Uterus (tissue), 4 donors: ENCODE results near the gene GPX2. TPM values are rescaled to one million over a fixed set of nuclear protein-coding genes. Genes with fewer than 3 reads are reported as not detected.

Experiments
- DNase-seq, 2 donors: peaks; one replicate each; pipeline ENCODE4 v3.0.0-alpha.2; 2019 to 2020
- H3K27ac ChIP-seq, 2 donors: fragments of 200-600 bp; sonication (generic); 1 replicate in 1 of 2; 2 replicates in 1 of 2; pipeline ENCODE4 v1.5.1; 2016 to 2018
- H3K27me3 ChIP-seq, 2 donors: fragments of 200-600 bp; sonication (generic); one replicate each; pipeline ENCODE4 v1.5.1; 2018 to 2019; ENCODE audit warnings: control low read depth in 1 of 2
- H3K36me3 ChIP-seq, 2 donors: fragments of 200-600 bp; sonication (generic); one replicate each; pipeline ENCODE4 v1.5.1; 2019; ENCODE audit warnings: control low read depth in 1 of 2
- H3K4me1 ChIP-seq, 2 donors: fragments of 200-600 bp; sonication (generic); one replicate each; pipeline ENCODE4 v1.5.1; 2018 to 2019; ENCODE audit warnings: control low read depth in 1 of 2
- H3K4me3 ChIP-seq, 2 donors: fragments of 200-600 bp; sonication (generic); 1 replicate in 1 of 2; 2 replicates in 1 of 2; pipeline ENCODE4 v1.5.1; 2018 to 2019; ENCODE audit warnings: mild to moderate bottlenecking in 1 of 2
- H3K9me3 ChIP-seq, 2 donors: fragments of 200-600 bp; sonication (generic); one replicate each; pipeline ENCODE4 v1.5.1; 2019; ENCODE audit warnings: control low read depth in 1 of 2
- POLR2A ChIP-seq, 2 donors: fragments of 450-650 bp; IDR thresholded peaks; one replicate each; pipeline ENCODE4 v1.6.1; 2016; ENCODE audit warnings: antibody characterized with exemption in 2 of 2, mild to moderate bottlenecking in 1 of 2, moderate library complexity in 1 of 2
- intact Hi-C: fragments of 100-400 bp; cut with DNase I; formaldehyde crosslinking; loops from one replicate; pipeline ENCODE4 v1.15.1; 2023; ENCODE audit warnings: low total_unique reads
- total RNA-seq, 4 donors: library from RNA; depleted of rRNA in 3 of 4; stranded (reverse); fragments of >200 nt in 3 of 4; gene quantifications; one replicate each; pipeline versions ENCODE4 v1.1.0 to v1.2.4, GENCODE V29; 2014 to 2023
- TF ChIP-seq, protein P1 (sequence below), 4 experiments: fragments of 200-600 bp in 2 of 4; fragments of 450-650 bp in 2 of 4; sonication (generic) in 2 of 4; IDR thresholded peaks; one replicate each; pipeline ENCODE4 v1.5.1; 2016 to 2019; ENCODE audit warnings: antibody characterized with exemption in 4 of 4, mild to moderate bottlenecking in 2 of 4, moderate library complexity in 1 of 4
- donor health status: DM: yes; HTN: yes; CAD: no.

The GPX2 gene
- total RNA-seq, 4 donors from 2014 or later, result 0.29 TPM; not detected in 3

- DNase-seq, result no peak
- Histone ChIP-seq H3K9me3 (no peaks in the 10 kb centered on the region), H3K27ac (no peak overlapping the region), H3K27me3 (no peaks in the 10 kb centered on the region), H3K36me3 (no peaks in the 10 kb centered on the region), H3K4me3 (no peak overlapping the region), H3K4me1 (no peaks in the 10 kb centered on the region)
- TF ChIP-seq, protein P1, sequence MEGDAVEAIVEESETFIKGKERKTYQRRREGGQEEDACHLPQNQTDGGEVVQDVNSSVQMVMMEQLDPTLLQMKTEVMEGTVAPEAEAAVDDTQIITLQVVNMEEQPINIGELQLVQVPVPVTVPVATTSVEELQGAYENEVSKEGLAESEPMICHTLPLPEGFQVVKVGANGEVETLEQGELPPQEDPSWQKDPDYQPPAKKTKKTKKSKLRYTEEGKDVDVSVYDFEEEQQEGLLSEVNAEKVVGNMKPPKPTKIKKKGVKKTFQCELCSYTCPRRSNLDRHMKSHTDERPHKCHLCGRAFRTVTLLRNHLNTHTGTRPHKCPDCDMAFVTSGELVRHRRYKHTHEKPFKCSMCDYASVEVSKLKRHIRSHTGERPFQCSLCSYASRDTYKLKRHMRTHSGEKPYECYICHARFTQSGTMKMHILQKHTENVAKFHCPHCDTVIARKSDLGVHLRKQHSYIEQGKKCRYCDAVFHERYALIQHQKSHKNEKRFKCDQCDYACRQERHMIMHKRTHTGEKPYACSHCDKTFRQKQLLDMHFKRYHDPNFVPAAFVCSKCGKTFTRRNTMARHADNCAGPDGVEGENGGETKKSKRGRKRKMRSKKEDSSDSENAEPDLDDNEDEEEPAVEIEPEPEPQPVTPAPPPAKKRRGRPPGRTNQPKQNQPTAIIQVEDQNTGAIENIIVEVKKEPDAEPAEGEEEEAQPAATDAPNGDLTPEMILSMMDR (IDR thresholded peaks at IDR 0.05), result no peak
- TF ChIP-seq POLR2A (IDR thresholded peaks at IDR 0.05), result no peak
- intact Hi-C loops, result no loop called here
These were observed 8.7 kb upstream of the GPX2 start for GRCh38 chr14:64951291-64951690.

DNA sequence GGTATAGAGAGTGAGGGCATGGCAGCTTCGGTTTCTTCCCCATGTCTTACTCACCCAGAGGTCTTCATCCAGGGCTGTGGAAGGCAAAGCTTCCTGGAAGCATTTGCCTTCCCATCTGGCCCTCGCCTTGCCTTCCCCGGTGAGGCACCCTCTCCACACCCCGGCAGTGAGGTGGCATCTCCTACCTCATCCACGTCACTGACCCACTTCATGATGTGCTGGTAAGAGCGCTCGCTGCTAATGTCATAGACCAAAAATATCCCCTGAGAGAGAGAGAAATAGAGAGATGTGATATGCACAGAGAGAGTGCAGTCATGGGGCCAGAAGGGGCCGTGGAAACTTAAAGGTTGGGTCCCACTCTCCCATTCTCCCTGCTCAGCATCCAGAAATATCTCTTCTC is 8.3 kb upstream of the GPX2 start:
- no peak for DNase-seq
- H3K36me3 ChIP-seq, result no peaks in the 10 kb centered on the region
- TF ChIP-seq, protein P1 (IDR thresholded peaks at IDR 0.05), result no peak
- TF ChIP-seq POLR2A (IDR thresholded peaks at IDR 0.05), result no peak

GRCh38 chr14:64948612-64949210 is 6.2 kb upstream of the GPX2 start:
- intact Hi-C loops, result no loop called here
- no peak for TF ChIP-seq POLR2A (IDR thresholded peaks at IDR 0.05)
- TF ChIP-seq, protein P1 (IDR thresholded peaks at IDR 0.05), result no peak

More for the DNA sequence above, 8.3 kb upstream of the GPX2 start:
- no peak overlapping the region for H3K27ac ChIP-seq
- no peaks in the 10 kb centered on the region for H3K4me1 ChIP-seq
- H3K4me3 ChIP-seq, result no peak overlapping the region
- H3K9me3 ChIP-seq, result no peaks in the 10 kb centered on the region
- H3K27me3 ChIP-seq, result no peaks in the 10 kb centered on the region
- intact Hi-C loops, result no loop called here

GRCh38 chr14:64947710-64948611 is 5.4 kb upstream of the GPX2 start:
- Histone ChIP-seq H3K9me3 (no peaks in the 10 kb centered on the region), H3K4me1 (no peaks in the 10 kb centered on the region), H3K27ac (no peak overlapping the region), H3K4me3 (no peak overlapping the region), H3K36me3 (no peaks in the 10 kb centered on the region), H3K27me3 (no peaks in the 10 kb centered on the region)
- DNase-seq, result no peak
- intact Hi-C loops, result no loop called here
- TF ChIP-seq, protein P1 (IDR thresholded peaks at IDR 0.05), result no peak
- TF ChIP-seq POLR2A (IDR thresholded peaks at IDR 0.05), result no peak

More at GRCh38 chr14:64948612-64949210, 6.2 kb upstream of the GPX2 start:
- H3K4me3 ChIP-seq, result no peak overlapping the region
- H3K4me1 ChIP-seq, result no peaks in the 10 kb centered on the region
- DNase-seq, result no peak
- H3K27me3 ChIP-seq, result no peaks in the 10 kb centered on the region
- H3K36me3 ChIP-seq, result no peaks in the 10 kb centered on the region
- H3K9me3 ChIP-seq, result no peaks in the 10 kb centered on the region
- H3K27ac ChIP-seq, result no peak overlapping the region
